Central memory CD8-positive, alpha-beta T cell (primary cell): ENCODE measurements around the gene HS6ST3.

Experiments used
- ATAC-seq: fragments of 150-1000 bp; cut with Tn5 transposase; replicated peaks from 2 replicates; pipeline ENCODE4 v1.10.0; 2022; ENCODE audit warnings: mild to moderate bottlenecking, moderate FRiP score, moderate number of reproducible peaks; ENCODE audit not compliant: poor library complexity, severe bottlenecking; ENCODE audit errors: extremely low read depth
- DNase-seq, 2 donors: peaks; one replicate each; pipeline ENCODE4 v3.0.0; 2021; ENCODE audit warnings: low spot score in 2 of 2
- H3K27ac Mint-ChIP-seq: one replicate; pipeline ENCODE4 v1.8.0; 2022; ENCODE audit warnings: low read depth, mild to moderate bottlenecking, moderate library complexity, mixed read lengths
- H3K27me3 Mint-ChIP-seq: one replicate; pipeline ENCODE4 v1.8.0; 2022; ENCODE audit warnings: mixed read lengths
- H3K36me3 Mint-ChIP-seq: one replicate; pipeline ENCODE4 v1.8.0; 2022; ENCODE audit warnings: mild to moderate bottlenecking, moderate library complexity, mixed read lengths; ENCODE audit not compliant: insufficient read depth
- H3K4me1 Mint-ChIP-seq: one replicate; pipeline ENCODE4 v1.8.0; 2022; ENCODE audit warnings: mixed read lengths
- H3K4me3 Mint-ChIP-seq: one replicate; pipeline ENCODE4 v1.8.0; 2022; ENCODE audit warnings: mild to moderate bottlenecking, moderate library complexity, mixed read lengths
- H3K9me3 Mint-ChIP-seq: one replicate; pipeline ENCODE4 v1.8.0; 2022; ENCODE audit warnings: mixed read lengths

HS6ST3 gene

GRCh38 chr13:96678801-96679200 is 588.9 kb downstream of the HS6ST3 start:
- ATAC-seq (no peak), DNase-seq (no peak)
- Mint-ChIP-seq H3K9me3 (peaks cover 11% of the 10 kb centered on the region), H3K4me1 (no peaks in the 10 kb centered on the region), H3K27ac (no peak overlapping the region), H3K27me3 (no peaks in the 10 kb centered on the region), H3K4me3 (no peak overlapping the region), H3K36me3 (no peaks in the 10 kb centered on the region)

GRCh38 chr13:96680898-96681297 is 591.0 kb downstream of the HS6ST3 start:
- DNase-seq (no peak), ATAC-seq (no peak)
- no peaks in the 10 kb centered on the region for H3K36me3 Mint-ChIP-seq
- no peaks in the 10 kb centered on the region for H3K4me1 Mint-ChIP-seq
- peaks cover 11% of the 10 kb centered on the region for H3K9me3 Mint-ChIP-seq
- no peaks in the 10 kb centered on the region for H3K27me3 Mint-ChIP-seq
- no peak overlapping the region for H3K4me3 Mint-ChIP-seq
- H3K27ac Mint-ChIP-seq = no peak overlapping the region

- Mint-ChIP-seq H3K27ac (no peak overlapping the region), H3K4me3 (no peak overlapping the region), H3K9me3 (peaks cover 11% of the 10 kb centered on the region), H3K36me3 (no peaks in the 10 kb centered on the region), H3K27me3 (no peaks in the 10 kb centered on the region), H3K4me1 (no peaks in the 10 kb centered on the region)
- no peak for ATAC-seq
- DNase-seq = no peak
These were observed 591.9 kb downstream of the HS6ST3 start for GRCh38 chr13:96681766-96682165.

- Mint-ChIP-seq H3K4me1 (no peaks in the 10 kb centered on the region), H3K9me3 (peaks cover 9% of the 10 kb centered on the region), H3K36me3 (no peaks in the 10 kb centered on the region), H3K4me3 (no peak overlapping the region), H3K27me3 (no peaks in the 10 kb centered on the region), H3K27ac (no peak overlapping the region)
- DNase-seq (no peak), ATAC-seq (no peak)
These were observed 594.6 kb downstream of the HS6ST3 start for GRCh38 chr13:96684469-96684868.

- Mint-ChIP-seq H3K4me1 (no peaks in the 10 kb centered on the region), H3K4me3 (no peak overlapping the region), H3K36me3 (no peaks in the 10 kb centered on the region), H3K9me3 (peaks cover 6% of the 10 kb centered on the region), H3K27ac (no peak overlapping the region), H3K27me3 (no peaks in the 10 kb centered on the region)
- ATAC-seq (no peak), DNase-seq (no peak)
These were observed 595.0 kb downstream of the HS6ST3 start for GRCh38 chr13:96684907-96685306.

- no peak for DNase-seq
- Mint-ChIP-seq H3K36me3 (no peaks in the 10 kb centered on the region), H3K27me3 (no peaks in the 10 kb centered on the region), H3K27ac (no peak overlapping the region), H3K9me3 (peaks cover 3% of the 10 kb centered on the region), H3K4me1 (no peaks in the 10 kb centered on the region), H3K4me3 (no peak overlapping the region)
- no peak for ATAC-seq
These were observed 596.4 kb downstream of the HS6ST3 start for GRCh38 chr13:96686286-96686685.

GRCh38 chr13:96687191-96687590 is 597.3 kb downstream of the HS6ST3 start:
- ATAC-seq = no peak
- H3K9me3 Mint-ChIP-seq = peaks cover 4% of the 10 kb centered on the region
- no peak overlapping the region for H3K4me3 Mint-ChIP-seq
- H3K4me1 Mint-ChIP-seq = no peaks in the 10 kb centered on the region
- no peaks in the 10 kb centered on the region for H3K27me3 Mint-ChIP-seq
- no peak for DNase-seq
- H3K27ac Mint-ChIP-seq = no peak overlapping the region
- no peaks in the 10 kb centered on the region for H3K36me3 Mint-ChIP-seq

GRCh38 chr13:96690998-96691397 is 601.1 kb downstream of the HS6ST3 start:
- no peaks in the 10 kb centered on the region for H3K4me1 Mint-ChIP-seq
- no peak overlapping the region for H3K27ac Mint-ChIP-seq
- no peaks in the 10 kb centered on the region for H3K27me3 Mint-ChIP-seq
- no peak overlapping the region for H3K4me3 Mint-ChIP-seq
- no peaks in the 10 kb centered on the region for H3K36me3 Mint-ChIP-seq
- DNase-seq = no peak
- ATAC-seq = no peak
- peaks cover 4% of the 10 kb centered on the region for H3K9me3 Mint-ChIP-seq

- no peak overlapping the region for H3K4me3 Mint-ChIP-seq
- DNase-seq (no peak), ATAC-seq (no peak)
- no peaks in the 10 kb centered on the region for H3K27me3 Mint-ChIP-seq
- H3K4me1 Mint-ChIP-seq = no peaks in the 10 kb centered on the region
- H3K9me3 Mint-ChIP-seq = peaks cover 13% of the 10 kb centered on the region
- no peak overlapping the region for H3K27ac Mint-ChIP-seq
- no peaks in the 10 kb centered on the region for H3K36me3 Mint-ChIP-seq
These were observed 606.5 kb downstream of the HS6ST3 start for GRCh38 chr13:96696389-96696900.

GRCh38 chr13:96700657-96701056 is 610.8 kb downstream of the HS6ST3 start:
- Mint-ChIP-seq H3K4me1 (no peaks in the 10 kb centered on the region), H3K36me3 (peaks cover 2% of the 10 kb centered on the region), H3K4me3 (no peak overlapping the region), H3K9me3 (peaks cover 19% of the 10 kb centered on the region), H3K27ac (no peak overlapping the region), H3K27me3 (no peaks in the 10 kb centered on the region)
- DNase-seq (no peak), ATAC-seq (no peak)

- no peak overlapping the region for H3K27ac Mint-ChIP-seq
- H3K4me1 Mint-ChIP-seq = no peaks in the 10 kb centered on the region
- DNase-seq = no peak
- H3K36me3 Mint-ChIP-seq = peaks cover 2% of the 10 kb centered on the region
- no peak for ATAC-seq
- H3K27me3 Mint-ChIP-seq = no peaks in the 10 kb centered on the region
- peaks cover 30% of the 10 kb centered on the region for H3K9me3 Mint-ChIP-seq
- H3K4me3 Mint-ChIP-seq = no peak overlapping the region
These were observed 617.2 kb downstream of the HS6ST3 start for GRCh38 chr13:96707146-96707545.

- no peak overlapping the region for H3K4me3 Mint-ChIP-seq
- no peaks in the 10 kb centered on the region for H3K4me1 Mint-ChIP-seq
- ATAC-seq (no peak), DNase-seq (no peak)
- H3K27ac Mint-ChIP-seq = no peak overlapping the region
- H3K27me3 Mint-ChIP-seq = no peaks in the 10 kb centered on the region
- peaks cover 22% of the 10 kb centered on the region for H3K9me3 Mint-ChIP-seq
- peaks cover 2% of the 10 kb centered on the region for H3K36me3 Mint-ChIP-seq
These were observed 620.4 kb downstream of the HS6ST3 start for GRCh38 chr13:96710166-96710862.

- Mint-ChIP-seq H3K9me3 (peaks cover 24% of the 10 kb centered on the region), H3K4me3 (no peak overlapping the region), H3K36me3 (no peaks in the 10 kb centered on the region), H3K27ac (no peak overlapping the region), H3K27me3 (no peaks in the 10 kb centered on the region), H3K4me1 (no peaks in the 10 kb centered on the region)
- DNase-seq = no peak
- ATAC-seq = no peak
These were observed 630.5 kb downstream of the HS6ST3 start for GRCh38 chr13:96720446-96720845.
